Erythroblast (primary cell): ENCODE data around the gene SERAC1.
"Not testable (repeated sequence)": the region's sequence is repeated elsewhere in the genome, so short reads cannot be mapped to it uniquely, and the experiment has no call there.

Source experiments
- DNase-seq, 2 experiments: peaks; one replicate each; lab custom pipeline; 2025; lab: John Stamatoyannopoulos, UW
- GATA1 ChIP-seq: IDR thresholded peaks from 2 replicates; pipeline ENCODE4 v1.6.1; 2011; ENCODE audit warnings: low read depth, mild to moderate bottlenecking, control low read depth, low read length, moderate library complexity
- POLR2A ChIP-seq: IDR thresholded peaks from 2 replicates; pipeline ENCODE4 v1.6.1; 2011; ENCODE audit warnings: mild to moderate bottlenecking, low read length

Gene SERAC1

DNA sequence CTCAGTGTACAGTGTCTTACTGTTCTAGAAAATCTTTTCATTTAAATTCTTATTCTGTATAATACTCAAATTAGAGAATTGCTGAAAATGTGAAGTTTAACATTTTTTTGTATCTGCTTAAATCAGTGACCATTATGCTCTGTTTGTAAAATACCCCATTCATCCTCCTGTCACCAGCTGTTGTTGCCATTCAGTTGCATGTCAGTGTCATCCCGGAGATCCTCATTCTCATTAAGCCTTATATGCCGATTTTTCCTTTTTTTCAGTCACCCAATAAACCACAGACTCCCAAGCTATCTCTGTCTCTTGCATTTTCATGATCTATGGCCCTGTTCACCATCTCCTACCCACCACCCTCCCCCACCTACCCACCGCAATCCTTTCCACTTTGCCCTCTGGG, 20.5 kb upstream of the SERAC1 start:
- TF ChIP-seq GATA1 (no peak), POLR2A (no peak)
- no peak for DNase-seq

DNA sequence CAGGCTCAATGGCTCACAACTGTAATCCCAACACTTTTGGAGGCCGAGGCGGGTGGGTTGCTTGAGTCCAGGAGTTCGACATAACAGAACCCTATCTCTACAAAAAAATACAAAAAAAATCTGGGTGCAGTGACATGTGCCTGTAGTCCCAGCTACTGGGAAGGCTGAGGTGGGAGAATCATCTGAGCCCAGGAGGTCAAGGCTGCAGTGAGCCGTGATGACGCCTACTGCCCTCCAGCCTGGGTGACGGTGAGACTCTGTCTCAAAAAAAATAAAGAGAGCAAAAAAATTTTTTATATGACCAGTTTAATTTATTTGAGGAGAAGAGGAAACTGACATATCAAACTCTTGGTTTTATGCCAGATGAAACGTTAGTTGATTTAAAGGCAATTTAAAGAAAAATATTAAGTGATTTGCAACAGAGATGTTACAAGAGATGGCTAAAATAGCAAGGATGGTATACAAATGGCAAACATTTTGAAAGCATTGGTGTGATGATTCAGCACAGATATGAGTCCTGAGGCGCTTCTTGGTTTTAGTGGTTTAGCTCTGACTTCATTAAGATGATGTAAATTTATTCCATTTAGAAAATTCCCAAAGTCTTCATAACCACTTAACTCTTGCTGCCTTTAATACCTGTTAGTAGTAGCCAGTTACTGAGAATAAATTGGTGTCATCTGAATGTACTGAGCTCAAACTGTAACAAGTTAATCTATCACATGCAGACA, 17.8 kb upstream of the SERAC1 start:
- TF ChIP-seq POLR2A, result no peak
- TF ChIP-seq GATA1, result no peak
- DNase-seq, result no peak

DNA sequence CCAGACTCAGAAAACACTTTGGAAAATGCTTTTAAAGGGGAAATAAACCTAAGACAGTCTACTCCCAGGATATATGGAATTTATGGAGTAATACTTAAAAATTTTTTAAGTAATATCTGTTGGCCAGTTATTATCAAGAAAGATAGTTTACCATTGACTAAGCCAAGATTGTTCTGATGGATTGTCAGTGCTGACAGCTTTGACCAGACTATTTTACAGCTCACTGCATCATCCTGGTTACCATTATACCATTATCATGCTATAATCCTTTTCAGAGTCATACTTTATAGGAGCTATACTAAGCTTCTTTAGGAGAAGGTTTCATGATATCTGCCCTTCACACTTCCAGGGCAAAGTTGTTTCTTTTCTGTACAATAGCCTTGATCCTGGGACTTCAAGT, 16.5 kb upstream of the SERAC1 start:
- no peak for TF ChIP-seq POLR2A
- TF ChIP-seq GATA1, result no peak
- DNase-seq, result no peak

DNA sequence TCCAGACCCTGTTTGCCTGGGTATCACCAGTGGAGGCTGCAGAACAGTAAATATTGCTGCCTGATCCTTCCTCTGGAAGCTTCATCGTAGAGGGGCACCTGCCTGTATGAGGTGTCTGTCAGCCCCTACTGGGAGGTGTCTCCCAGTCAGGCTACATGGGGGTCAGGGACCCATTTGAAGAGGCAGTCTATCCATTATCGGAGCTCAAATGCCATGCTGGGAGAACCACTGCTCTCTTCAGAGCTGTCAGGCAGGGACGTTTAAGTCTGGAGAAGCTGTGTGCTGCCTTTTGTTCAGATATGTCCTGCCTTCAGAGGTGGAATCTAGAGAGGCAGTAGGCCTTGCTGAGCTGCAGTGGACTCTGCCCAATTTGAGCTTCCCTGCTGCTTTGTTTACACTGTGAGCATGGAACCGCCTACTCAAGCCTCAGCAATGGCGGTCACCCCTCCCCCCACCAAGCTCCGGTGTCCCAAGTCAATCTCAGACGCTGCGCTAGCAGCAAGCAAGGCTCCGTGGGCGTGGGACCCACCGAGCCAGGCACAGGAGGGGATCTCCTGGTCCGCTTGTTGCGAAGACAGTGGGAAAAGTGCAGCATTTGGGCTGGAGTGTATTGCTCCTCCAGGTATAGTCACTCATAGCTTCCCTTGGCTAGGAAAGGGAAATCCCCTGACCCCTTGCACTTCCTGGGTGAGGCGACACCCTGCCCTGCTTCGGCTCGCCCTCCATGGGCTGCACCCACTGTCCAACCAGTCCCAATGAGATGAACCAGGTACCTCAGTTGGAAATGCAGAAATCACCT, 15.3 kb upstream of the SERAC1 start:
- not testable (repeated sequence) for DNase-seq

DNA sequence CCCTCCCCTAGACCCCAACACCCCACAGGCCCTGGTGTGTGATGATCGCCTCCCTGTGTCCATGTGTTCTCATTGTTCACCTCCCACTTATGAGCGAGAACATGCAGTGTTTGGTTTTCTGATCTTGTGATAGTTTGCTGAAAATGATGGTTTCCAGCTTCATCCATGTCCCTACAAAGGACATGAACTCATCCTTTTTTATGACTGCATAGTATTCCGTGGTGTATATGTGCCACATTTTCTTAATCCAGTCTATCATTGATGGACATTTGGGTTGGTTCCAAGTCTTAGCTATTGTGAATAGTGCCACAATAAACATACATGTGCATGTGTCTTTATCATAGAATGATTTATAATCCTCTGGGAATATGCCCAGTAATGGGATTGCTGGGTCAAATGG, 9.7 kb upstream of the SERAC1 start:
- DNase-seq, result not testable (repeated sequence)

DNA sequence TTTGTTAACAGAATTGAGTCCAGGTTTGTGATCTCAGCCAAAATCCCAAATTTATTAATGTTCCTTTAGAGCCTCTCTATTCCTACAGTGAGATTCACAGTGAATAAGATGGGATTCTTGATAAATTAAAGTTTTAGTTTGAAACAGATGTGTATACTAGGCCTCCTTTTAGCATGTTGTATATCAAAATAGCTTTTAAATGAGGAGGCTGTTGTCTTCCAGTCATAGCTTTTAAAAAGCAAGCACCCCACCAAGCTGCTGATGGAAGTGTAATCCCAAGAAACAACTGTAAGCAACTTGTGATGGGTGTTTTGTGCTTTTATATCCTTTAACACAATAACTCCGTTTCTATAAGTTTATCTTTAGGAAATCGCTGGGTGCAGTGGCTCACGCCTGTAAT, 7.0 kb upstream of the SERAC1 start:
- no peak for DNase-seq
- TF ChIP-seq GATA1 (no peak), POLR2A (no peak)

DNA sequence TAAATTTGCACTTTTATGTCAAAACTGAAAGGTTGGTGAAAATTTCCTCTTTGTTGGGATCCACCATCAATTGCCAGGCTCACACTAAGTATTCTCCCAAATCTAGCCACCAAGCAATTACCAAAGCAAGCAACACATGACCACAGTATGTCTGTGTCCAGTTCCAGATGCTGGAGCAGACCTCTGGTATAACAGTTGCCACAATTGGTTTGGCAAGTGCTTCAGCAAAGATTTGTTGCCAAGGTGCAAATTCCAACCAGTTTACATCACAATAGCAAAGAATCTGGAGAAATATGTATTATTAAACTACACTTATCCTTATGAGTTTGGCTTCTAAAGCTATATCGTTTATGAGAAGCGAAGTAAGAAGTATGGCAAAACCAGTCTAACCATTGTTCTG, 6.5 kb upstream of the SERAC1 start:
- TF ChIP-seq POLR2A, result no peak
- no peak for TF ChIP-seq GATA1
- no peak for DNase-seq

DNA sequence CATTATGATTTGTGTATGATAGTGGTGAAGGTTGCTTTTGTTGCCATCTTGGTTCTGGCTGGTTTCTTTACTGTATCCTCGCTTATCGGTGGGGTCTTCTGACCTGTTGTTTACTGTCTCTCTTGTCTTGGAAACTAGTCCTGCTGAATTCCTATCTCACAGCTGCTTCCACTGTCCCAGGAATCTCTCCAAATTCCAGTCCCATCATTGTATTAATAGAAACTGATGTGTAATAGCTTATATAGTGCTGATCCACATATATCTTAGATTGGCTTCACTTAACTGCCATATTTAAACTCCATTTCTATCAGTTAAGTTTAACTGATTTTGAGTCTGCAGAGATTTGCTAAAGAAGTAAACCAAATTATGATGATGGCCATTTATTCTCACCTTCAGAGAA, 6.0 kb upstream of the SERAC1 start:
- DNase-seq, result no peak

DNA sequence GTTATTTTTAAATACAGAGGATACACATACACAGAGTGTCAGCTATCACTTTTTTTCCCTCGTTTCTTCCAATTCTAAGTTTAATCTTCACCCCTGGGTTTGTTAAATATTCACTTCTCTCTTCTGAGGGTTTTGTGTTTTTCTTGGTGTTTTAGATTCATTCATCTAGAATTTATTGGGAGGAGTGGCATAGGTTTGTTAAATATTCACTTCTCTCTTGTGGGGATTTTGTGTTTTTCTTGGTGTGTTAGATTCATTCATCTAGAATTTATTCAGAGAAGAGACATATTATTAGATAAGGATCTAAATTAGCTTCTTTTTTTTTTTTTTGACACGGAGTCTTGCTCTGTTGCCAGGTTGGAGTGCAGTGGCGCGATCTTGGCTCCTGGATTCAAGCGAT, 3.9 kb upstream of the SERAC1 start:
- TF ChIP-seq GATA1, result no peak
- TF ChIP-seq POLR2A, result no peak
- DNase-seq, result no peak

More for the DNA sequence above, 6.0 kb upstream of the SERAC1 start:
- TF ChIP-seq GATA1 (no peak), POLR2A (no peak)

DNA sequence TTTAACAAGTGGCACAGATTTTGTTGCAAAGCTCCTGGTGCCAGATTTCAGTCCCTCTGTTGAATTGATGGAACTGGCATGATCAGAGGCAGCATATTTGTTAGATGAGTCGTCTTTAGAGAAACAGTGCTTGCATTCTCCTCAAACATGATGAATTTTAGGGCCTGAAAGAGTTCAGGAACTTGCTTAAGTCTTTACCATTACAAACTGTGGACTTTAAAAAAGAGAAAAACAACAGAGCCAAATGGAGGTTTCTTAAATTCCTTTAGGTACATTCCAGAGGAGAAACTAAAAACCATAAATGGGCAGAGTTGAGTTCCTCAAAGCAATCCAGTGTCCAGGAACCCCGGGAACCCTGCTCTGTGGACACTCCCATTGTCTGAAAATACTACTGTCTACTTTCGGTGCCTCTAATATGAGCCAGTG, 2.6 kb upstream of the SERAC1 start:
- TF ChIP-seq GATA1 (no peak), POLR2A (no peak)
- DNase-seq, result no peak

DNA sequence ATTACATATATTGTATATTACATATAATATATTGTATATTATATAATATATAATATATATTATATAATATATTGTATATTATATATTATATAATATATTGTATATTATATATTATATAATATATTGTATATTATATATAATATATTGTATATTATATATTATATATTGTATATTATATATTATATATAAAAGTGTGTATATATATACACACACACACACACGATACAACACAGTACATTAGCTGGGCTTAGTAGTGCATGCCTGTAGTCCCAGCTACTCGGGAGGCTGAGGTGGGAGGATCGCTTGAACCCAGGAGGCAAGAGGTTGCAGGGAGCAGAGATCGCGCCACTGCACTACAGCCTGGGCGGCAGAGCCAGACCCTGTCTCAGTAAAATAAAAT, 1.6 kb upstream of the SERAC1 start:
- DNase-seq, result not testable (repeated sequence)

DNA sequence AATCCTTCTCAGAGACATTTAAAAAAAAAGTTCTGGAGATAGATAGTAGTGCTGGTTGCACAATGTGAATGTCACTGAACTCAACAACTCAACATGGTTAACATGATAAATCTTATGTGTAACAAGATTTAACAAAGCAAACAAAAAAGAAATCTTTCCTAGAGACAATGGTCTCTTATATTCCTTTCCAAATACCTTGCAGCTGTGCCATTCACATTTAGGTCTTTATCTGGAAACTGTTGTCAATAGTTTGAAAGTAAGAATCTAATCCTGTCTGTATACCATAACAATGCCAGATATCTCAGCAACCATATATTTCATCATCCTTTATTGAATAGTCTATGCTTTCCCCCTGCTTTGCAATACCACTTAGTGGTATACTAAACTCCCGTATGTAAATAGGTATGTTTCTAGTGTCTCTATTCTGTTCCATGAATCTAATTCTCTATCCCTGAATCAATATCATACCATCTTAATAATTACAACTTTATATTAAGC, 2.1 kb downstream of the SERAC1 start:
- no peak for DNase-seq
- no peak for TF ChIP-seq GATA1
- no peak for TF ChIP-seq POLR2A

DNA sequence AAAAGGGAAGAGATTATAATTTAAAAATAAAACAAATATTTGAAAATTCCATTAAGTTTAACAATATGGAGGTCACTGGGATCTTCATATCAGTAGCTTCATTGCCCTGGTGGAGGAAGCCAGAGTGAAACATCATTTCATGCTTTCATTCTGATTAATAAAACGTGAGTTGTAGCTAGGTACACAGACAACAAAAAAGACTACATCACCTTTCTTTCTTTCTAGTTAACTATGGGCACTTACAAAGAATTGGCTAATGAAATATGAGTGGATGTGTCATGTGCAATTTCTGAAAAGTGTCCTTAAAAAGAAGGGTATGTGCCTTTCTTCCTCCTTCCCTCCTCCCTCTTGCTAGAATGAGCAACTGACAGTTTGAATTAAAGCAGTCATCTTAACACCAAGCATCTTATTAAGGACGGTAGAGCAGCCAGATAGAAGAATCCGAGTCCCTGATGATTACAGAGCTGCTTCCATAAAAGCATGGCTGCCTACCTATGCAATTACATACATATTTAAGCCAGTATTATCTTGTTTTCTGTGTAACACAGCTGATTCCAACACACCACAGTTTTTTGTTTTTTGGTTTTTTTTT, 3.4 kb downstream of the SERAC1 start:
- no peak for TF ChIP-seq POLR2A
- TF ChIP-seq GATA1, result no peak
- no peak for DNase-seq

DNA sequence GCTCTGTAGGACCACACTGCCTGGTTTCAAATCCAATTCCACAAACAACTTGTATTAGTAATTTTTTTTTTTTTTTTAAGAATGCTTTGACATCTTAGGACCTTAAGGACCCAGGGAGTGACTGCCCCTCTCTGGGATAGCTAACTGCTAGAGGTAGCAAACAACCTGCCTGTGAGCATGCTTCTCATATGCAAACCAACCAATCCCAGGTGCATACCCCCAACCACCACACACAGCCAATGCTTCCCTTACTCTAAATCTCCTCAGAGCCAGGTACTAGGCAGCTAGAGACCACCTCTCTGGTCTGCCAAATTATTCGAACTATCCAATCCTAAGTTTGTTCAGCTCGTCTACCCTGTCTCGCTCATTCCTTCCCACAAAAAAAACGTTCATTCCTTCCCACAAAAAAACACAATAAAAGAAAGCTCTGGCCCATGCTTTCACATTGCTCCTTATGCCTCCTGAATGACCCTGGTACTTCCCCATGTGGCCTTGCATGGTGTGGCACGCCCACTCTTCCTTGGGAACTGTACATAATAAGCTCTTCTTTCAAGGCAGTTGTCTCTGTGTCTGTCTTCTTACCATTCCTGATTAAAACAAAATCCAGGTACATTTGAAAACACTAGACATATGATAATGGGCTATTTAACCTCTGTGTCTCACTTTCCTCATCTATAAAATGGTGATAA, 6.4 kb downstream of the SERAC1 start:
- DNase-seq, result no peak
- TF ChIP-seq POLR2A (no peak), GATA1 (no peak)
